Psoas muscle (tissue), 8 donors: ENCODE results near the gene RETREG1. TPM values are rescaled to one million over a fixed set of nuclear protein-coding genes. Genes with fewer than 3 reads are reported as not detected.
A peak's percentile ranks its signal among the peaks of the same experiment; 100 is the strongest.

Experiments used
- ATAC-seq, 4 donors: fragments of 200-7000 bp; cut with Tn5 transposase; one replicate each; pipeline ENCODE4 v1.9.1; 2020; ENCODE audit warnings: moderate library complexity in 3 of 4, mild to moderate bottlenecking in 2 of 4
- DNase-seq, 2 donors: peaks; one replicate each; pipeline ENCODE4 v3.0.0-alpha.2; 2020
- H3K27ac ChIP-seq: fragments of 200-600 bp; one replicate; pipeline ENCODE4 v1.8.0; 2022
- H3K27me3 ChIP-seq, 3 donors: fragments of 200-600 bp in 1 of 3; one replicate each; pipeline versions ENCODE4 v1.6.1 to v1.8.0; 2013 to 2022; ENCODE audit warnings: low read length in 2 of 3, mild to moderate bottlenecking in 2 of 3, moderate library complexity in 1 of 3; ENCODE audit not compliant: insufficient read depth in 3 of 3
- H3K36me3 ChIP-seq, 2 donors: fragments of 200-600 bp in 1 of 2; one replicate each; pipeline versions ENCODE4 v1.6.1 to v1.8.0; 2013 to 2022; ENCODE audit warnings: low read depth in 1 of 2, mild to moderate bottlenecking in 1 of 2, moderate library complexity in 1 of 2; ENCODE audit not compliant: insufficient read depth in 1 of 2
- H3K4me1 ChIP-seq: fragments of 200-600 bp; one replicate; pipeline ENCODE4 v1.8.0; 2022
- H3K4me3 ChIP-seq: fragments of 200-600 bp; one replicate; pipeline ENCODE4 v1.8.0; 2022; ENCODE audit warnings: mild to moderate bottlenecking
- H3K9me3 ChIP-seq: fragments of 200-600 bp; one replicate; pipeline ENCODE4 v1.8.0; 2022
- CTCF ChIP-seq: fragments of 200-600 bp; IDR thresholded peaks from one replicate; pipeline ENCODE4 v1.8.0; 2022; ENCODE audit warnings: antibody characterized with exemption
- WGBS, 3 donors: extraction: QIAGEN DNeasy Blood & Tissue Kit; methylation state at CpG; one replicate each; pipeline versions ENCODE4 v1.1.6 to v1.1.7; 2013; 5-methylcytosine and 5-hydroxymethylcytosine counted together
- intact Hi-C, 2 donors: fragments of 100-400 bp; cut with DNase I; formaldehyde crosslinking; loops; one replicate each; pipeline versions ENCODE4 v1.11.0 to v1.14.2; 2022
- polyA plus RNA-seq, 3 donors: library from polyadenylated mRNA; stranded (reverse); fragments of 200-250 nt; gene quantifications; one replicate each; pipeline ENCODE4 v1.2.3, GENCODE V29; 2013
- total RNA-seq, 4 donors: library from RNA; stranded (reverse); fragmentation: NEBNext Ultra II Directional in 2 of 4; extraction: Animal tissue kit (Norgen Biotek cat#: 25700) in 2 of 4; gene quantifications; one replicate each; pipeline versions ENCODE4 v1.2.1 to v1.2.4, GENCODE V29; 2021 to 2023
- donor health status: healthy with polysubstance abuse.
- donor health status: DM: no; HTN: no; CAD: no; lungs with moderate emphysema.
- donor health status: Bipolar disorder and iron deficiency.
- donor health status: healthy.
- donor health status: DM: yes; HTN: yes; CAD: no.
- donor health status: DM: no; HTN: no; CAD: no.
- donor health status: DM: no; HTN: no; CAD: no.
- donor health status: DM: yes; HTN: yes; CAD: no.

The RETREG1 gene
- total and polyA plus RNA-seq, 7 donors = 2.1 to 252 (median 191) TPM

DNA sequence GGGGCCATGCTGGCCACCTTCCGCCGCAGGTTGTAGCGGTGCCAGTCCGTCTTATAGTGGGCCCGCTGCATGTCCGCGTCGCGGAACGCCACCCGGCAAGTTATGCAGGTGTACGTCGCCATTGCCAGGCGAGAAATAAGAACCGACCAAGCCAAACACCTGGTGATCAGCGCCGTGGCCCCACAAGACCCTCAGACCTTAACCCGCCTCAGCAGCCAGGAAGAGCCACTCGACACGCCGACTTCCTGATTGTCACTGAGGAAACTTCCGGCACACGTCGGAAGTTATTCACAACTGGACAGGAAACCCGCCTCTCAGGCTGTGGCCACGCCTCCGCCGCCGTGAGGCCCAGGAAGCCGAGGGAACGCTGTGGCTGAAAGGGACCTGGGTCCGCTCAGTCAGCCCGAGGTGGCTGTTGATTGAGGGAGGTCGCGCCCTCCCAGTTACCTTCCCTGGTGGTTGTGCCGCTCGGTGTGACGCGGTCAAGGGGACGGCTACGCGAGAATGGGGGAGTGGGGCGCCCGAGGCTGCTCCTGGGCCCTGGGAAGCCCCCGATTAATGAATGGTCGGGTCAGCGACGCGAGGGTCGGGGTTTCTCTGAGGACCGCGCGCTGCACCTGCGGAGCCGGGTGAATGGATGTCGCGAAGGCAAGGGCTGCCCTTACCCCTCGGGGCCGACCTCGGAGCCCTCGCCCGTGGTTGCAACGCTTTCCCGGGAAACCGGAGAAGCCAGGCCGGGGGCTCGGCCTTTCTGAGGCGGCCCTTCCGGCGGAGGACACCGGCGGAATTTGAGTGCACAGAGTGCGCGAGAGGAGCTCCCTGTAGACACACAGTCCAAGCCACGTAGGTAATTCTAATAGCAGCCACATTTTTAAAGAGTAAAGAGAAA, 151.0 kb downstream of the RETREG1 start, which contains the start of gene ZNF622:
Gene ZNF622 (minus strand): TSS at position 257 of the 889 bp plus-strand sequence. CDS start 135 bp downstream, at position 122.
- peak within 1 kb of the TSS; percentile 83 for H3K4me3 ChIP-seq
- H3K9me3 ChIP-seq = no peaks in the 10 kb centered on the region
- intact Hi-C loops = loop anchor here in 1 of 2 donors (5.0 to 10.0 kb wide), 2 partner anchors 202 to 739 kb away; no protein-coding TSS in a partner anchor
- peaks cover 77% of the 10 kb centered on the region for H3K4me1 ChIP-seq
- H3K36me3 ChIP-seq = peaks cover 9 to 27% of the 10 kb centered on the region in 2 donors
- H3K27ac ChIP-seq = peak within 1 kb of the TSS; percentile 89
- no peak for TF ChIP-seq CTCF
- DNase-seq = peak; percentile 90 to 95
- WGBS, 3 donors = 0 to 1% (median 0%) methylated on average over 69 to 75 of the region's 75 CpGs
- peak; percentile 81 to 89 (median 86) for ATAC-seq
- no peaks in the 10 kb centered on the region for H3K27me3 ChIP-seq

DNA sequence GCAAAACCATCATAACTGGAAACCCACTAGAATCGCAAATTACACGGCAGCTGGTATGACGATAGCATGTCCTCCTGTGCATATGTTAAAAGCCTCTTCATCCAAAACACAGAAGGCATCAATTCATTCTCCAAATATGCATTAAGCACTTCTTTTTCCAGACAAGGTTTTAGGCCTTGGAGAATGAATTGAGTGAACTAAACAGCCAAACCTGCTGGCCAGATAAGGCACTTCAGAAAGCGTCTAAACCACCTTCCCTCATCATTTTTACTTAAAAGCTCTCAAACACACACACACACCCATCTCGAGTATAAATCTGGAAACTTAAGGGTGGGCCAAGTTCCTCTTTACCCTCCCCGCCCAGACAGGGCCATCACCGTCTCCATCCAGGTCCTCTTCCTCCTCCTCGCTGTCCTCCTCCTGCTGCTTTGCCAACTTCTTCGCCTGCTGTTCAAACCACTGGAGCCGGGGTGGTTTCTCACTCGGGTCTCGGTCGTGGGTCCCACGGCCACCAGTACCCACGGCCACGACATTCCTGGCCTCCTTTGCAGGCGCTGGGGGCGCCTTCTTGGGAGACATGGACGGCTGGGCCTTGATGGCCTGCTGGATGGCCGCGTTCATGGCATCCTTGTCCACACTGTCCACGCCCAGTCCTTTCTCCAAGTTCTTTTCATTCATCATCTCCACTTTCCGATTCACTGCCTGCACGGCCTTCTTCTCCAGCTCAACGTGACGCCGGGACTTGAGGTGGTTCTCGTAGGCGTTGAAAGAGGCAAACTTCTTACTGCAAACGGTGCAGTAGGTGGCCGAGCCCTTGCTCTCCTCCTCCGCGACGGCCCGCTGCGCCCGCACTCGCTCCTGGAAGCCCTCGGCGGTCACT, 151.9 kb downstream of the RETREG1 start:
- no peak for TF ChIP-seq CTCF
- H3K9me3 ChIP-seq = no peaks in the 10 kb centered on the region
- H3K27me3 ChIP-seq = no peaks in the 10 kb centered on the region
- DNase-seq (peak in 1 of 2 donors; percentile 57), ATAC-seq (peak in 1 of 4 donors; percentile 1)
- peak overlapping the region; percentile 89 for H3K27ac ChIP-seq
- peaks cover 9 to 36% of the 10 kb centered on the region in 2 donors for H3K36me3 ChIP-seq
- intact Hi-C loops = loop anchor here in 1 of 2 donors (5.0 to 10.0 kb wide), 2 partner anchors 202 to 740 kb away; no protein-coding TSS in a partner anchor
- WGBS, 3 donors = 7 to 8% (median 7%) methylated on average over 40 of the region's 40 CpGs
- H3K4me3 ChIP-seq = peak overlapping the region; percentile 83
- peaks cover 79% of the 10 kb centered on the region for H3K4me1 ChIP-seq

GRCh38 chr5:16464231-16464630, 152.6 kb downstream of the RETREG1 start:
- no peak for ATAC-seq
- intact Hi-C loops = loop anchor here in 1 of 2 donors (10.0 kb wide), 1 partner anchor 741 kb away; no protein-coding TSS in a partner anchor
- H3K9me3 ChIP-seq = no peaks in the 10 kb centered on the region
- DNase-seq = no peak
- no peaks in the 10 kb centered on the region for H3K27me3 ChIP-seq
- H3K4me1 ChIP-seq = peaks cover 79% of the 10 kb centered on the region
- peaks cover 9 to 42% of the 10 kb centered on the region in 2 donors for H3K36me3 ChIP-seq
- TF ChIP-seq CTCF = no peak
- WGBS, 3 donors = 85 to 95% (median 85%) methylated on average over 1 of the region's 1 CpG
- H3K4me3 ChIP-seq = peak overlapping the region; percentile 83
- H3K27ac ChIP-seq = peak overlapping the region; percentile 89

DNA sequence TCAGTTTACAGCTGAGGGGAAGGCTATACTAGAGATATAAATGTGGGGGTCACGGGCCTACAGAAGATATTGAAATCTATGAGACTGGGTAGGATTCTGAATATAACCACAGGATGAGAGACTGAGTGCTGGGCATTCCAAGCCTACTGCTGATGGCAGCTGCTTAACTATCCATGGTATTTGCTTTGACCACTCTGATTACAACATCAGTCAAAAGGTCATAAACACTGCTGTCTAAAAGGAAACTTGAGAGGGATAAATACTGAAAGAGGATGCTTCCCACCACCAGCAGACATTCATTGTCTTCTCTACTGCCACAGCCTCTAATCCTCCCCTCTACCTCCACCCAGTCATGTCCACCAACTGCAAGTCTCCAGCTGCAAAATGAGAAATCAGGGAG, 155.0 kb downstream of the RETREG1 start:
- 32 to 43% (median 43%) methylated on average over 1 of the region's 1 CpG for WGBS, 3 donors
- Histone ChIP-seq H3K36me3 (peaks cover 12 to 61% of the 10 kb centered on the region in 2 donors), H3K27ac (peak overlapping the region; percentile 24), H3K9me3 (no peaks in the 10 kb centered on the region), H3K4me1 (peaks cover 81% of the 10 kb centered on the region), H3K4me3 (no peak overlapping the region), H3K27me3 (no peaks in the 10 kb centered on the region)
- DNase-seq (no peak), ATAC-seq (peak; percentile 22 to 75 (median 68))
- TF ChIP-seq CTCF = no peak
- intact Hi-C loops = loop anchor here in 1 of 2 donors (10.0 kb wide), 1 partner anchor 743 kb away; no protein-coding TSS in a partner anchor
